Activated CD4-positive, alpha-beta T cell treated with anti-CD3 and anti-CD28 coated beads, Interleukin-2, amount 10 ng/mL, durations not matched to agents 7 days and 5 days (primary cell): ENCODE results near the gene NRN1L. TPM values are rescaled to one million over a fixed set of nuclear protein-coding genes. Genes with fewer than 3 reads are reported as not detected.

Experiments
- CTCF ChIA-PET: fragments of 350-600 bp; sonication (Branson Sonifier 250); formaldehyde crosslinking; loops from one replicate; lab custom pipeline; 2021; ENCODE audit warnings: antibody characterized with exemption; lab: Charles Lee
- POLR2A ChIA-PET: fragments of 350-600 bp; sonication (Branson Sonifier 250); formaldehyde crosslinking; loops from one replicate; lab custom pipeline; 2021; ENCODE audit warnings: antibody characterized with exemption; lab: Charles Lee
- DNase-seq: peaks from one replicate; pipeline ENCODE4 v3.0.0-alpha.2; 2020
- H3K27ac Mint-ChIP-seq: one replicate; pipeline ENCODE4 v1.8.0; 2021; ENCODE audit warnings: mild to moderate bottlenecking, moderate library complexity, mixed read lengths
- H3K27me3 Mint-ChIP-seq: one replicate; pipeline ENCODE4 v1.8.0; 2021; ENCODE audit warnings: mixed read lengths
- H3K36me3 Mint-ChIP-seq: one replicate; pipeline ENCODE4 v1.8.0; 2021; ENCODE audit warnings: low read depth, mixed read lengths
- H3K4me1 Mint-ChIP-seq: one replicate; pipeline ENCODE4 v1.8.0; 2021; ENCODE audit warnings: mixed read lengths
- H3K4me3 Mint-ChIP-seq: one replicate; pipeline ENCODE4 v1.8.0; 2021; ENCODE audit warnings: mild to moderate bottlenecking, moderate library complexity, mixed read lengths
- H3K9me3 Mint-ChIP-seq: one replicate; pipeline ENCODE4 v1.8.0; 2021; ENCODE audit warnings: mixed read lengths
- total RNA-seq, 2 experiments: library from RNA; stranded (reverse); gene quantifications; one replicate each; pipeline ENCODE4 v1.2.3, GENCODE V29; 2021

The NRN1L gene
- total RNA-seq, 2 experiments from 2014 or later, result 1.5 to 2.5 TPM

DNA sequence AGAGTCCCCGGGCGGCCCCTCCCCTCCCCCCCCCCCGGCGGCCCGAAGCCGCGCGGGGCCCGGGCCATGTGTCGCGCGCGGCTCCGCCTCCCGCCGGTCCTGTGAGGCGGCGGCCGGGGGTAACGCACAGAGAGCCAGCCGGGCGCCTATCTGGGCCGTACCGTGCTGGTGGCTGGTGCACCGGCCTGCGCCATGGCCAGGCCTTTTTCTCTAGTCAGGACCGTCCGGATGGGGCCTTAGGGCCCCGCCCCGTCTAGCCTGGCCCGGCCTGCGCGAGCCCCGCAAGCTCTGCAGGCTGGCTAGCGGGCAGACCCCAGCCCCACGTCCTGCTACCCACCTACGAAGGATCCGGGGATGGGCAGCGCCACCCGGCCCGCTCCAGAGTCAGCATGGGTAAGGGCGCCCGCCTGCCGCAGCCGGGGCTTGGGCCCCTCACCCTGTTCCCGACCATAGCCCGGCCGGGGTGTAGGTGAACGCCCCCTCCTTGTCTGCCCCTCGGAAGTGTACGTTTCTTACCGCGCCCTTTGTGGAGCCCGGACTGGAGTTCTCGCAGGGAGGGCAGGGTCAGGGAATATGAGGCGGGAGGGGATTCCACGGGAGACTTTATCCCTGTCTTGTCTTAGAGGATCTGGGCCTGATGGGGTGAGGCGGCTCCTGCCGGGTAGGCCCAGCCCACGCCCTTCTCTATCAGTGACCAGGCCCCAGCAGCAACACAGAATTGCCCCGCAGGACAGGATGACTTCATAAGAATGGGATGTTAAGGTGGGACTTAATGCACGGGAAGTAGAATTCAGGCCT lies 37.4 kb upstream of the NRN1L start, which contains the start of gene CENPT:
Gene CENPT (minus strand): TSS at position 630 of the 798 bp plus-strand sequence. CDS start 13,834 bp downstream, outside the sequence.
- CTCF ChIA-PET, result interaction anchor here (1.0 to 3.0 kb wide), 3 partner anchors 10 to 31 kb away, joined by 3 to 15 read pairs (median 5); no protein-coding TSS in a partner anchor

GRCh38 chr16:67848118-67848517 lies 36.6 kb upstream of the NRN1L start:
- POLR2A ChIA-PET, result no interaction called here
- H3K27me3 Mint-ChIP-seq, result no peaks in the 10 kb centered on the region
- peak overlapping the region; percentile 90 for H3K4me3 Mint-ChIP-seq
- H3K4me1 Mint-ChIP-seq, result peaks cover 46% of the 10 kb centered on the region
- DNase-seq, result no peak
- no peaks in the 10 kb centered on the region for H3K9me3 Mint-ChIP-seq
- CTCF ChIA-PET, result interaction anchor here (0.6 to 1.2 kb wide), 4 partner anchors 9 to 142 kb away, joined by 3 to 7 read pairs (median 3); no protein-coding TSS in a partner anchor
- H3K27ac Mint-ChIP-seq, result peak overlapping the region; percentile 87
- peaks cover 11% of the 10 kb centered on the region for H3K36me3 Mint-ChIP-seq

More for the DNA sequence above, 37.4 kb upstream of the NRN1L start, which contains the start of gene CENPT:
- Mint-ChIP-seq H3K4me1 (peaks cover 48% of the 10 kb centered on the region), H3K27ac (peak within 1 kb of the TSS; percentile 93), H3K4me3 (peak within 1 kb of the TSS; percentile 90), H3K36me3 (peaks cover 12% of the 10 kb centered on the region), H3K27me3 (no peaks in the 10 kb centered on the region), H3K9me3 (no peaks in the 10 kb centered on the region)
- peak; percentile 63 for DNase-seq
- POLR2A ChIA-PET, result no interaction called here

DNA sequence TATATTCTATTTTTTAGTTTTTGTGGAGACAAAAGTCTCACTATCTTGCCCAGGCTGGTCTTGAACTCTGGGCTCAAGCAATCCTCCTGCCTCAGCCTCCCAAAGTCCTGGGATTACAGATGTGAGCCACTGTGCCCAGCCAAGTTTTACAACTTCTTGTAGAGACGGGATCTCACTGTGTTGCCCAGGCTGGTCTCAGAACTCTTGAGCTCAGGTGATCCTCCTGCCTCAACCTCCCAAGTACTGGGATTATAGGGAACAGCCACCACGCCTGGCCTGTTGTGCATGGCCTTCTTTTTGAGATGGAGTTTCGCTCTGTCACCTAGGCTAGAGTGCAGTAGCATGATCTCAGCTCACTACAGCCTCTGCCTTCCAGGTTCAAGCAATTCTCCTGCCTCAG lies 31.0 kb upstream of the NRN1L start:
- no peak for DNase-seq
- H3K27me3 Mint-ChIP-seq, result no peaks in the 10 kb centered on the region
- no peaks in the 10 kb centered on the region for H3K9me3 Mint-ChIP-seq
- no peak overlapping the region for H3K27ac Mint-ChIP-seq
- H3K36me3 Mint-ChIP-seq, result no peaks in the 10 kb centered on the region
- no peak overlapping the region for H3K4me3 Mint-ChIP-seq
- POLR2A ChIA-PET, result no interaction called here
- CTCF ChIA-PET, result no interaction called here
- peaks cover 25% of the 10 kb centered on the region for H3K4me1 Mint-ChIP-seq

DNA sequence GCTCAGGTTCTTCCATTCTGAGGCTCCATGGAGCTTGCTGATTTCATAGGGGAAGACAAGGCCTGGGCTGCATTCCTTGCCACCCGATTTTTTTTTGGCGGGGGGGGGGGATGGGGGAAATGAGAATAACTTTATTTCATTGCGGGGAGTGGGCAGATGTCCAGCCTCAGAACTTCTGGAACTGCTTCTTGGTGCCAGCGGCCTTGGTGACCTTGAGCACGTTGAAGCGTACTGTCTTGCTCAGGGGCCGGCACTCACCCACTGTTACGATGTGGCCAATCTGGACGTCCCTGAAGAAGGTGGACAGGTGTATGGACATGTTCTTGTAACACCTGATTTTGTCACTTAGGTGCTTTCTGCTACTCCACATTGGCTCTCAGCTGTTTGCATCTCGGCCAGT lies 28.9 kb upstream of the NRN1L start:
- no peak overlapping the region for H3K4me3 Mint-ChIP-seq
- DNase-seq, result no peak
- POLR2A ChIA-PET, result interaction anchor here (0.6 kb wide), 1 partner anchor 13 kb away, joined by 3 read pairs; no protein-coding TSS in a partner anchor
- no peaks in the 10 kb centered on the region for H3K9me3 Mint-ChIP-seq
- CTCF ChIA-PET, result interaction anchor here (2.3 kb wide), 1 partner anchor 39 kb away, joined by 10 read pairs; no protein-coding TSS in a partner anchor
- H3K27ac Mint-ChIP-seq, result no peak overlapping the region
- H3K27me3 Mint-ChIP-seq, result no peaks in the 10 kb centered on the region
- H3K36me3 Mint-ChIP-seq, result peaks cover 3% of the 10 kb centered on the region
- H3K4me1 Mint-ChIP-seq, result peaks cover 19% of the 10 kb centered on the region

GRCh38 chr16:67856927-67857546 lies 27.6 kb upstream of the NRN1L start:
- ChIA-PET POLR2A (no interaction called here), CTCF (interaction anchor here (0.9 to 2.3 kb wide), 7 partner anchors 9 to 127 kb away, joined by 3 to 10 read pairs (median 5); partner anchors contain the start of gene NUTF2)
- H3K27me3 Mint-ChIP-seq, result no peaks in the 10 kb centered on the region
- peaks cover 5% of the 10 kb centered on the region for H3K36me3 Mint-ChIP-seq
- H3K4me3 Mint-ChIP-seq, result no peak overlapping the region
- H3K27ac Mint-ChIP-seq, result no peak overlapping the region
- no peaks in the 10 kb centered on the region for H3K9me3 Mint-ChIP-seq
- no peak for DNase-seq
- H3K4me1 Mint-ChIP-seq, result peaks cover 24% of the 10 kb centered on the region

- Mint-ChIP-seq H3K36me3 (peaks cover 5% of the 10 kb centered on the region), H3K9me3 (no peaks in the 10 kb centered on the region), H3K4me3 (no peak overlapping the region), H3K4me1 (peaks cover 25% of the 10 kb centered on the region), H3K27me3 (no peaks in the 10 kb centered on the region), H3K27ac (no peak overlapping the region)
- ChIA-PET POLR2A (no interaction called here), CTCF (interaction anchor here (0.9 to 2.0 kb wide), 6 partner anchors 9 to 126 kb away, joined by 3 to 6 read pairs (median 4); partner anchors contain the start of gene NUTF2)
- no peak for DNase-seq
Measured at GRCh38 chr16:67857547-67858233, 27.0 kb upstream of the NRN1L start.

GRCh38 chr16:67858500-67858899 lies 26.2 kb upstream of the NRN1L start:
- Mint-ChIP-seq H3K9me3 (no peaks in the 10 kb centered on the region), H3K4me3 (no peak overlapping the region), H3K4me1 (peaks cover 25% of the 10 kb centered on the region), H3K27me3 (no peaks in the 10 kb centered on the region), H3K27ac (no peak overlapping the region), H3K36me3 (peaks cover 5% of the 10 kb centered on the region)
- POLR2A ChIA-PET, result no interaction called here
- CTCF ChIA-PET, result interaction anchor here (1.4 to 2.0 kb wide), 3 partner anchors 12 to 42 kb away, joined by 4 to 5 read pairs (median 5); partner anchors contain the start of gene NUTF2
- DNase-seq, result no peak

DNA sequence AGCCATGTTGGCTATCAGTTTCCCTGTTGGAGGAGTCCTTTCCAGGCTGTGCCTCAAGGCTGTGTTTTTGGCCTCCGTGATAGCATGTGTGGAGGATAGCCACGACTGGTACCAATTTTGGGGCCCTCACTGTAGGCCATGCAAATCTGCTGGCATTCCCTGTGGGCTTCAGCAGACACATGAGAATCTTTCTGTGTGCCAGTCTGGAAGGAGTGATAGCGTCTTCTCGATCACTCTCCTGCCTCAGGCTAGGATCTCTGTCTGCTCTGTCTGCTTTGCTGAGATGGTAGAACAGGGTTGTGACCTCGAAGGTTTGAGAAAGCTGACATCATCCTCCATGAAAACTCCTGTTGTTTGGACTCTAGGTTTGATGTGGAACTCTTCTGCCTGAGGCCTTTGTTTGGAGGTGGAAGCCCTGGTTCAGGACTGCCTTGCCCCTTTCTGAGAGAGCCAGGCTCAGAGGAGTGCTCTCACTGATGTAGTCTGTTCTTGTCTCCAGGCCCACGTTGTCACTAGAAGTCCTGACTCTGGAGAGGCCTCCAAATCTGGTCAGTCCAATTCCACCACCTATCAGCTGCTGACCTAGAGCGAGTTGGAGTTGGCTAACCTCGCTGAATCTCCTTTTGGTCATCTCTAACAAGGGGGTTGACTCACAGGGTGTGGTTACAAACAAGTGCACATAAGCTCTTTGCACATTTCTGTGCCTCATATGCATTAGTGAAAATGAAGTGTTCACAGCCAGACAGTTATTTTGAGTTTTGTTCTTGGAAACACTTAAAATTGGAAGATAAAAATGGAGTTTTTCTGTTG lies 23.9 kb upstream of the NRN1L start:
- no peak for DNase-seq
- Mint-ChIP-seq H3K27ac (no peak overlapping the region), H3K27me3 (no peaks in the 10 kb centered on the region), H3K9me3 (no peaks in the 10 kb centered on the region), H3K4me1 (peaks cover 20% of the 10 kb centered on the region), H3K36me3 (peaks cover 12% of the 10 kb centered on the region), H3K4me3 (no peak overlapping the region)
- ChIA-PET POLR2A (no interaction called here), CTCF (interaction anchor here (0.5 to 3.3 kb wide), 5 partner anchors 23 to 340 kb away, joined by 3 to 18 read pairs (median 3); partner anchors contain the start of gene NRN1L)

GRCh38 chr16:67861877-67862276 lies 22.8 kb upstream of the NRN1L start:
- H3K36me3 Mint-ChIP-seq, result peaks cover 12% of the 10 kb centered on the region
- H3K4me3 Mint-ChIP-seq, result no peak overlapping the region
- no peak overlapping the region for H3K27ac Mint-ChIP-seq
- DNase-seq, result no peak
- ChIA-PET POLR2A (no interaction called here), CTCF (interaction anchor here (0.8 to 3.3 kb wide), 8 partner anchors 9 to 46 kb away, joined by 3 to 18 read pairs (median 4); partner anchors contain the start of gene NRN1L)
- H3K9me3 Mint-ChIP-seq, result no peaks in the 10 kb centered on the region
- peaks cover 17% of the 10 kb centered on the region for H3K4me1 Mint-ChIP-seq
- H3K27me3 Mint-ChIP-seq, result no peaks in the 10 kb centered on the region

DNA sequence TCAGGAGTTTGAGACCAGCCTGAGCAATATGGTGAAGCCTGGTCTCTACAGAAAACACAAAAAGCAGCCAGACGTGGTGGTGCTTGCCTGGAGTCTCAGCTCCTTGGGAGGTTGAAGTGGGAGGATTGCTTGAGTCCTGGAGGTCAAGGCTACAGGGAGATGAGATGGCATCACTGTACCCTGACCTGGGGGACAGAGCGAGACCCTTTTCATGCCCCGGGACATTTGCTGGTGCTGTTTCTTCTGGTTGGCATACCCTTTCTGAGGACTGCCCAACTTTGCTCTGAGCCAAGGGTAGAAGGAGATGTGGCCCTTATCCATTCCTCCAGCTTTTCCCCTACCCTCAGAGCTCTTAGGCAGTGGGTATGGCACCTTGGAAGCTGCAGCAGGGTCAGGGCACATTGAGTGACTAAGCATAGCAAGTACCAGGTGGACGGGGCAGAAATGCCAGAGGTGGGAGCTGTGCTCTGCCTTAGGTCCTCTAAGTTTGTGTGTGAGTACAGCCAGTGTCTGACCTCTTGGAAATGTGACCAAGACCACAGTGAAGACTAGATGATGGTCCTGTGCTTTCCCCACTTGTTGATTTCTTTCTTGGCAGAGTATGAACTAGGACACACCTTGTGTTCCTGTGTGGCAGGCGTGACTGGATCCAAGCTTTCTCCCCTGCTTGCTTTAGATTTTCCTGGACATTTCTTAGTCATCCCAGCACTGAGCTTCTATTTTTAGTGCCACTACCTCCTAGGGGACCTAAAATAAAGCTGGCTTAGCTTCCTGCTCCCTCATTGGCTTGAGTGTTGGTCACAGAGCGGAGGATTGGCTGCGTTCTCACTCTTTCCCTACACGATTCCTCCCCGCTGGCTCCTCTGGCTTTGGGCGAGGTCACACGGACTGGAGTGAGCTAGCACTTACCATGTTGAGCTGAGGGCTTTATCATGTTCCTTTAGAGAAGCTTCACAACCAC lies 21.8 kb upstream of the NRN1L start:
- ChIA-PET CTCF (interaction anchor here (0.6 to 3.3 kb wide), 11 partner anchors 8 to 49 kb away, joined by 3 to 18 read pairs (median 4); partner anchors contain the start of gene NRN1L), POLR2A (interaction anchor here (0.6 kb wide), 1 partner anchor 13 kb away, joined by 3 read pairs; no protein-coding TSS in a partner anchor)
- Mint-ChIP-seq H3K36me3 (peaks cover 12% of the 10 kb centered on the region), H3K9me3 (no peaks in the 10 kb centered on the region), H3K27ac (no peak overlapping the region), H3K4me3 (no peak overlapping the region), H3K4me1 (peaks cover 9% of the 10 kb centered on the region), H3K27me3 (no peaks in the 10 kb centered on the region)
- no peak for DNase-seq
